ENCODE data around the gene C5orf15. TPM values are rescaled to one million over a fixed set of nuclear protein-coding genes. Genes with fewer than 3 reads are reported as not detected.
"Not testable (repeated sequence)": the region's sequence is repeated elsewhere in the genome, so short reads cannot be mapped to it uniquely, and the experiment has no call there.

Gene C5orf15
- total RNA-seq, 2 donors from 2014 or later: 27.9 to 28.2 TPM

DNA sequence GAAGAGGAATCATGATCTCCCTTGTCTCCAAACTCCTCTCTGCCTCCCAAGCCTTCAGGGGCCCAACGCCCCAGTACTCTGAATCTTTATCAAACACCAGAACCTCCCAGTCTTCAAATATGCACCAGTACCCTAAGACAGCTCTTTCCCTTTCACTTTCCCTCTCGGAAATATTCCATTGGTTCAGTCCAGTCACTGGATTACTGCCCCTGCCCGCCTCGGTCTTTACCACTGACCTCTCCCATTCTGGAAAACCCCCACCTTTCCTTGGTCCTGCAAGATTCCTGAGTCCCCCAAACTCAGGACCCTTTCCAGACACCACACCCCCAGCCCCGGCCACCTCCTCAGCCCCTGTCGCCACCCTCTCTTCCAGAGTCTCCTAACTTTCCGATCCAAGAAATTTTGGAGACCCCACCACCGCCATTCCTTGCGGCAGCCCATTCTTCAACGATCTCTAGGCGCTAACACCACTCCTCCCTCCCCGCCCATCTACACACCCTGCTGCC lies 674 bp downstream of the C5orf15 start:
- DNase-seq (peak; percentile 31), ATAC-seq (peak; percentile 7 to 57)
- intact Hi-C loops (cut with DNase I): no loop called here

DNA sequence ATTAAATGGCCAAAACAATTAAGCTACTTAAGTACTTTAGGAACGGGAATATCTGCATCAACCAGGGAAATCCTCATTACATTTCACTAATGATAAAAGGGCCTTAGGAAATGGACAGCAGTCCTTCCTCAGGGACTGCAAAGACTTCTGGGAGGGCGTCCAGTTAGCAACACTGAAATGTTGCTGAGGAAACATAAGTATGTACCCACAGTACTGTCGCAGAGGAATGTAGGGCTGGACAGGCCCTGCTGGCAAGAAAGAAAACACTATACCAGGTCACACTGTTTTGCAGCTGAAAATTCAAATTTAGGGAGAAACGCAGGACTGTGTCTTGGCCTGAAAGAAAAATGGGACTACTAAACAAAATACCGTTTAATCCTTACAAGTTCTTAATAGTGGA lies 1.3 kb downstream of the C5orf15 start:
- ATAC-seq (no peak), DNase-seq (no peak)
- intact Hi-C loops (cut with DNase I): no loop called here

DNA sequence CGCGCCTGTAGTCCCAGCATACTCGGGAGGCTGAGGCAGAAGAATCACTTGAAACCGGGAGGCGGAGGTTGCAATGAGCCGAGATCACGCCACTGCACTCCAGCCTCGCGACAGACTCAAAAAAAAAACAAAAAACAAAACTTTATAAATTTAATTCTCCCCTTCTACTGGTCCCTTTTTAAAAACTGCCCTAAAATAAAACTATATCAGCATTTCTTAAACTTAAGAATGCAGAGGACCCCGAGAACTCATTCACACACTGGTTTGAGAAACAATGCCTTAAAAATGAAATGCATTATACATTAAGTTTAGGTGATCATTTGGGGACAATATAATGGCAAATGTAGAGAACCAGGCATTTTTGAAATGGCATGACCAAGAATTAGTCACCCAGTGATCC lies 2.3 kb downstream of the C5orf15 start:
- DNase-seq: no peak
- intact Hi-C loops (cut with DNase I): no loop called here
- no peak for ATAC-seq

DNA sequence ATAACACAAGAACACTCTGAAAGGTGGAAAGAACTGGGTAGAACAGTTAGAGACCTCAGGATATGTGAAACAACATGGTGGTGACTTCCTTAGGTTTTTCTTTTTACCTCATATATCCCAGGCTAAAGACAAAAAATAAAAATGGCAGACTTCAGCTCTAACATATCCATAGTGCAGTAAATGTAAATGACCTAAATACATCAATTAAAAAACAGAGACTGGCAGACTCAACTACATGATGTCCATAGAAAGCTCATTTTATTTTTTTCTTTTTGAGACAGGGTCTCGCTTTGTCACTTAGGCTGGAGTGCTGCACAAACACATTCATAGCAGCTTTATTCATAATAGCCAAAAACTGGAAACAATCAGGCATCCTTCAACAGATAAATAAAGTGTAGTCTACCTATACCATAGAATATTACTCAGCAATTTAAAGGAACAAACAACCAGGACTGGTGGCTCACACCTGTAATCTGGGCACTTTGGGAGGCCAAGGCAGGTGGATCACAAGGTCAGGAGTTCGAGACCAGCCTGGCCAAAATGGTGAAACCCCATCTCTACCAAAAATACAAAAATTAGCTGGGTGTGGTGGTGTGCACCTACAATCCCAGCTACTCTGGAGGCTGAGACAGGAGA lies 4.8 kb downstream of the C5orf15 start:
- ATAC-seq (no peak), DNase-seq (no peak)
- intact Hi-C loops (cut with DNase I): no loop called here

DNA sequence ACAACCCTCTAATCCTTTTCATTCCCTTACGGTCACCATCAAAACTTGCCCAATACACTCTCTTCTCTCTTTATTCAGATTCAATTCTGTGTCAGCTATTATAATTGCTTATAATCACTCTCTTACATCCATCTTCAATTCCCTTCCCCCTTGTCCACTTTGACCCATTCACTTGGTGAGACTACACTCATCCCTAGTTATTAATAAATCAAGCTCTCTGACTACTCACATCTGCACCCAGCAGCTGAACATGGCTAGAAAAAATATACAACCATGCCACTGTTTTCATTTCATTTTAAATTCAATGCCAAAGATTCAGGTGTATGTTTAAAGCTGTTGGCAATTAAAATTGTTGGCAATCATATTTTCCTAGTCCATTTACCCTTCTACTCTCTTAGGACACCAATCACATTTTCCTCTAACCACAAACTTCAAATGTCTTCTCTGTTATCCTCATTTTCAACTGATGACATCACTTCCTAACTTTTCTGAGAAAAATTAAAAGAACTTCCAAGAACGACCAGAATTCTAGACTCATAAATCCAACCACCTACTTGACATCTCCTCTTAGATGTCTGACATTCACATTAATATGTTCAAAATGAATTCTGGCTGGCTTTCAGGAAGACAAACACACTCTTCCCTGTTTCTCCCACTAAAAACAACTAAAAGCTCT lies 5.5 kb downstream of the C5orf15 start:
- no peak for ATAC-seq
- no peak for DNase-seq
- intact Hi-C loops (cut with DNase I): no loop called here

DNA sequence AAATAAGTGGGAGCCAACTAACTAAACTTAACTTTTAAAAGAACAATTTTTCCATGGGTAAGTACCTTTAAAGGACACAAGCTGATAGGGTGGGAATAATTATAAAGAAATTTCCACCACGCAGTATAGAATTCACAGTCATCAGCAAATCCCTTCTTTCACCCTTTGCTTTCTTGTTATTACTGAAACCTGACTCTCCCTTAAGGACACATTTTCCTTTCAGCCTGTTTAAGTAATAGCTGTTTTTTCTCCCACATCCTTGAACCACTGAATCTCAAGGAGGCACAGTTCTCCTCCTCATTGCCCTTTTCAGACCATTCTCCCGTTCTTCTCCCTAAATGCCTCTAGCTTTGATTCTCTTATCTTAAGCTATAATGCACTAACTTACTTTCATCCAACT lies 6.3 kb downstream of the C5orf15 start:
- intact Hi-C loops (cut with DNase I): no loop called here

DNA sequence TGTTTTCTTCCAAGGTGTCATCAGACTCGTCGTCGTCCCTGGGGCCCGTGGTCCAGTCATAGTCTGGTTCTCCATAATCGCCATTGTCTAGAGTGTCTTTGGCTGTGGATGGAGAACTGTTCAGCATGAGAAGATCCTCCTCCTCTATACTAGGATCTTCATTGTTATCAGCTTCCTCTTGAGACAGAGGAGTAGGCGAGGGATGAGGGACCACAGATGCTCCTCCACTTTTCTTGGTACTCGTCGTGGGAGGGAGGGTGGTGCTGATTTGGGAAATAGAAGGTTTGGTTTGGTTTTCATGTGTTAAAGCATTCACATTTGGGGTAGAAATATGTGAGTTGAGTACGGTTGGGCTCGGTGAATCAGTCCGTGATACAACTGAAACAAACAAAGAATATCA lies 8.8 kb downstream of the C5orf15 start:
- intact Hi-C loops (cut with DNase I): no loop called here
- ATAC-seq (no peak), DNase-seq (no peak)

More for the DNA sequence above, 6.3 kb downstream of the C5orf15 start:
- ATAC-seq: no peak
- no peak for DNase-seq

DNA sequence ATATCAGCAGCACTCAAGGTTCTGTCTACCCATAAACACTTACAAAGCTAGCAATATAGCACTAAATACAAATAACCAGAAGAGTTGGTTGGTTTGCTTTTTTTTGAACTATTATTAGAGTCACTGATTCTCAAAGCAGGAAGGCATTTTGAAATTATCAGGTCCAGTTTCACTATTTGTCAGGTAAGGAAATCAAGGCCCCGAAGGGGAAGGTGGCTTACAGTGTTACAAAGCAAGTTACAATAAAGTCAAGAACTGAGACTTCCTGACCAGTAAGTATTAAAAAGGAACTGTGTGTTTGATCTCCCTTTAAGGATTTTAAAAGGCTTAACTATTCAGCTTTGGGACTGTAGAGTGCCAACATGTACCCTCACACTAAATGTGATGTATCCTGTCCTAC lies 10.8 kb downstream of the C5orf15 start:
- intact Hi-C loops (cut with DNase I): no loop called here

DNA sequence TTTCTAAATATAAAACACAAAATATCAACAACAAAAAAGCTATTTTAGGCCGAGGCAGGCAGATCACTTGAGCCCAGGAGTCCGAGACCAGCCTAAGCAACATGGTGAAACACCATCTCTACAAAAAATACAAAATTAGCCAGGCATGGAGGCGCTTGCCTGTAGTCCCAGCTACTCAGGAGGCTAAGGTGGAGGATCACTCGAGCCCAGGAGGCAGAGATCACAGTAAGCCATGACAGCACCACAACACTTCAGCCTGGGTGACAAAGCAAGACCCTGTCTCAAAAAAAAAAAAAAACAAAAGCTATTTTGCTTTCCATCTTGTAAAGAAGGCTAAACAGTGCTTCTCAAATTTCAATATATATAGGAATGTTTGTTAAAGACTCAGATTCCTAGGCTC lies 11.3 kb downstream of the C5orf15 start:
- intact Hi-C loops (cut with DNase I): no loop called here
- DNase-seq (no peak), ATAC-seq (no peak)

More for the DNA sequence above, 10.8 kb downstream of the C5orf15 start:
- no peak for ATAC-seq
- no peak for DNase-seq

DNA sequence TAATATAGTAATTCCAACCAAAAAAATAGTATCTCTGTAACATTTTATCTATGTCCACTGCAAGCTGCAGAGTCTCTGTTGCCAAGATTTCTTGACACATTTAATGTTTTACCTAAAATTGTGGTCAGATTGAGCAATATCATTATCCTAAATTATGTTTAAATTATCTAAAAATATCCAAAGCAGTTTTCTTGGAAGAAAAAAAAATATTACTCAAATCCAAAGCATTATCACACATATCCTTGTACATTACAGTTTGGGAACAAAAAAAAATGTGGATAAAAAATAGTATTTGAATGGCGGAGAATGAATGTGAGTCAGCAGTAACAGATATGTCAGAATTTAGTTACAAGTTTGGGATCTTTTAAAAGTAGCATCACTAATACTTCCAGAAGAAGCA lies 12.2 kb downstream of the C5orf15 start:
- ATAC-seq; intact Hi-C loops (cut with DNase I); DNase-seq: not testable (repeated sequence)

DNA sequence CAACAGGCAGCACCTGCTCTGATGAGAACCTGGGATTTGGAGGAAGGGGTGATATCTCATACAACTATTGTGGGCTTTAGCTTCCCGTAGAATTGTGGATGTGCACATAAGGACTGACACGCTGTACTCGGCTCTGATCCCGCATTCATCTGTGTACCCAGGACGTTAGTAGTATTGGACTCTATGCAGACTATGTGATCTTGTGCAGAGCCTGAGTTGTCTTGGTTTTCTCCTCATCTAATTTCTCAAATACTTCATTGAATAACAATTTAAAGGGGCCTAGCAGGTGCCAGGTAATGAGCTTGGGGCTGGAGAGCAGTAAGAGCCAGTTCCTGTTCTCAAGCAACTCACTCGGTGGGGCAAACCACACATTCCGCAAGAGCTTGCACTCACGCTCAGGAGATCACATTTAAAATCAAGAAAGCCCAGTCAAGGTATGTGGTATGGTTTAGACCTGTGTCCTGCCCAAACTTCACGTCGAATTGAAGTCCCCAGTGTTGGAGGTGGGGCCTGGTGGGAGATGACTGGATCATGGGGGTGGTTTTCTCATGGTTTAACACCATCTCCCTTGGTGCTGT lies 14.8 kb downstream of the C5orf15 start:
- ATAC-seq (peak in 1 of 2 donors; percentile 10), DNase-seq (no peak)
- intact Hi-C loops (cut with DNase I): no loop called here

DNA sequence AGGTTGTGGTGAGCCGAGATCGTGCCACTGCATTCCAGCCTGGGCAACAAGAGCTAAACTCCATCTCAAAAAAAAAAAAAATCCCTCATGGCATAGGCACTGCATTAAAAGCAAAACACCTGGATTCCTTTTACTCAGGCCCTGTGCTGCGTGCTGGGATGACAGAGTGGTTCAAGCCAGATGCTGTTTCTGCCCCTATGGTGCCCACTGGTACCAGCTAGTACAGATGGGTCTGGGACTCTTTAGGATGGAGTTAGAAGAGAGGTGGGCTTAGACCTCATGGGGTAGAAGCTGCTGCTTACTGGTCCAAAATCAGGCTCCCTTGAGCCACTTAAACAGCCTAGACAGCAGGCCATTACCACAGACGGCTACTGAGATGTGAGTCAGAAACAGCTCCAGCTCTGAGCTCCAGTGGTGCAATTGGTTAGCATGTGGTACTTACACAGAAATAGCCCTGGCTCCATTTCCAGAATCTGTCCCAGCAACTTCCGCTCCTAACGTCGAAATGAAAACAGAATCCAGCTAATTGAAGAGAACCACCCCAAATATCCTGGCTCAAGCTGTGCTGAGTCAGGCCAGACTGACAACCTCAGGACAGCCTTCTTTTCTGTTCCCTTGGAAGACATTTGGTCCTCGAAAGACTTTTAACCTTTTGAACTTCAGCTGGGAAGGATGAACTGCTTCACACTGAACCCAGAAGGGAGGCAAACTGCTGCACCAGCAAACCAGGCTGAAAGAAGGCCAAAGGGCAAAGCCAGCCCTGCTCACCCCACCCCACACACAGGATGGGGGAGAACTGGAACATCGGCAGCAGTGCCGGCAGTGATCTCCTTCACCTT lies 15.5 kb downstream of the C5orf15 start:
- intact Hi-C loops (cut with DNase I): no loop called here
- ATAC-seq (peak; percentile 88 to 94), DNase-seq (peak; percentile 70)

DNA sequence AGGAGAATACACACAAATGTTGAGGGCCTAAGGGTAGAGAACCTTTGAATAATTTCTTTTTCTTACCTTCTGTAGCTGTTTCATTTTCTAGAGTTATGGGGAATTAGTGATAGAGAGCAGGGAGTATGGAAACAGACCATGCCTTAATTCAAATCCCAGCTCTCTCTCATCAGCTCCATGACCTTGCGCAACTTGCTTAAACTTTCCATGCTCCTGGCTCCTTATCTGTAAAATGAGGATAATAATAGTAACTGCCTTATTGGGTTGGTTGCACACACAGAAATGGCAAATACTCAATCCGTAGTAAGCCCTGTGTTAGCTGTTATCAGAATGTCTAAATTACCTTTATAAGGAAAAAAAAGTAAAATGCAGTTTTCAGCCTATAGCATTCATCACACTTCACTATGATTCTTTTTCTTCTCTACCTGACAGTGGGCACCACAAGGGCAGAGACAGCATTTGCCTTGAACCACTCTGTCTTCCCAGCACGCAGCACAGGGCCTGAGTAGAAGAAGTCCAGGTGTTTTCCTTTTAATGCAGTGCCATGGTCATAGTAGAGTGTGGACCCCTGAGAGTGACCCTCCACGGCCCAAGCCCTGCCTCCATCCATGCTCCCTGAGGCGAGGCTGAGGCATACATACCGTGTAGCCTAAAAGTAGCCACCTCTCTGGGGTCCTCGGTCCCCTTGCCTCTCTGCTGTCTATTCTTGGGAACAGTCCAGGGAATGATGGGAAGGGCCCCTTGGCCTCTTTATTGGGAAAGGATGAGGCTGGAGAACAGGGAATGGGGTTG lies 17.4 kb downstream of the C5orf15 start:
- DNase-seq (no peak), ATAC-seq (peak; percentile 47 to 64)
- intact Hi-C loops (cut with DNase I): no loop called here

DNA sequence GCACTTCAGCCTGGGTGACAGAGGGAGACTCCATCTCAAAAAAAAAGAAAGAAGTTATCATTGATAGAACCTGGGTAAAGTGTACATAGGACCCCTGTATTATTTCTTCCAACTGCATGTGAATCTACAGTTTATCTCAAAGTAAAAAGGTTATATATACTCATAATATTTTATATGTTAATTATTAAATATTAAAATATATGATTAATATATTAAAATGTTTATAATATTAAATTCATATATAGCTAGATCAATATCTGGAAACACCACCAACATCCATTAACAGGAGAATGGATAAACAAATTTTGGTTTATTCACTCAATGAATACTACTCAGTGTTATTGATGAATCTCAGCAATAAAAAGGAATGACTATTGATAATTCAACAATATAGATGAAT lies 19.7 kb downstream of the C5orf15 start:
- intact Hi-C loops (cut with DNase I): loop anchor here in 1 of 2 donors (10.0 kb wide), 3 partner anchors 194 to 834 kb away; no protein-coding TSS in a partner anchor
- DNase-seq: no peak
- ATAC-seq: no peak

DNA sequence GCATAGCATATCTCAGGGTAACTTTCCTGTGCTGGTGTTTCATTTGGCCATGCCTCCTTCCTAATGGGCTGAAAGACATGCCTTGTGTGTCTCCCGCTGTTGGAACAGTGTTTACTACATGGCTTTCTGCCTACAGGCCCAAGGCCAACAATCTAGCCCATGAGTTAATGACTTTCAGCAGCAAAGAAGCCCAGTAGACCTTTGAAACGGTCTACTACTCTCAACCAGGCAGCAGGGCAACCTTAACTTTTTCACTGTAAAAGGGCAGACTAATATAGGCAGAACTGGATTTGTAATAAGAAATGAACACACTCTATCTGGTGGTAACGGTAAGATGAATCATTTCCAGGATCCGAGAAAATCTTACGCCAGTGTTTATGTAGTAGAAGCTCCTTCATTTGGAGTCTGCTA lies 21.0 kb downstream of the C5orf15 start:
- ATAC-seq (peak in 1 of 2 donors; percentile 41), DNase-seq (peak; percentile 47)
- intact Hi-C loops (cut with DNase I): loop anchor here in 1 of 2 donors (10.0 kb wide), 3 partner anchors 193 to 833 kb away; no protein-coding TSS in a partner anchor

DNA sequence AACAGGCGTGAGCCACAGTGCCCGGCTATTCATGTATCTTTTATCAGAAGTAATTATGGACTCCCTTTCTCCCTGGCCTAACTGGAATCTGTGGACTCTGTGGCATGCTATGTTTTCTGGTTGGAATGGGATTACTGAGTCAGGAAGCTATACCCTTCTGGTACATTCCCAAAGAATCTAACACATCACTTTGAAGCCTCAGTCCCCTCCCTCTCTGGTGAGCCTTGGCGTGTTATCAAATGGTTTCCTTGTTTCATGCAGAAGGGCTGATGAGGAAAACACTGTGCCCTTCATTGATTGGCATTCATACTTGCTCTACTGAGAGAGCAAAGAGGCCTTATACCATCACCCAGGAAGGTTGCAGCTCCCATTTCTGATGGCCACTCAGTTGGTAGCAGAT lies 22.9 kb downstream of the C5orf15 start:
- ATAC-seq (no peak), DNase-seq (no peak)
- intact Hi-C loops (cut with DNase I): loop anchor here in 1 of 2 donors (10.0 kb wide), 3 partner anchors 191 to 831 kb away; no protein-coding TSS in a partner anchor

DNA sequence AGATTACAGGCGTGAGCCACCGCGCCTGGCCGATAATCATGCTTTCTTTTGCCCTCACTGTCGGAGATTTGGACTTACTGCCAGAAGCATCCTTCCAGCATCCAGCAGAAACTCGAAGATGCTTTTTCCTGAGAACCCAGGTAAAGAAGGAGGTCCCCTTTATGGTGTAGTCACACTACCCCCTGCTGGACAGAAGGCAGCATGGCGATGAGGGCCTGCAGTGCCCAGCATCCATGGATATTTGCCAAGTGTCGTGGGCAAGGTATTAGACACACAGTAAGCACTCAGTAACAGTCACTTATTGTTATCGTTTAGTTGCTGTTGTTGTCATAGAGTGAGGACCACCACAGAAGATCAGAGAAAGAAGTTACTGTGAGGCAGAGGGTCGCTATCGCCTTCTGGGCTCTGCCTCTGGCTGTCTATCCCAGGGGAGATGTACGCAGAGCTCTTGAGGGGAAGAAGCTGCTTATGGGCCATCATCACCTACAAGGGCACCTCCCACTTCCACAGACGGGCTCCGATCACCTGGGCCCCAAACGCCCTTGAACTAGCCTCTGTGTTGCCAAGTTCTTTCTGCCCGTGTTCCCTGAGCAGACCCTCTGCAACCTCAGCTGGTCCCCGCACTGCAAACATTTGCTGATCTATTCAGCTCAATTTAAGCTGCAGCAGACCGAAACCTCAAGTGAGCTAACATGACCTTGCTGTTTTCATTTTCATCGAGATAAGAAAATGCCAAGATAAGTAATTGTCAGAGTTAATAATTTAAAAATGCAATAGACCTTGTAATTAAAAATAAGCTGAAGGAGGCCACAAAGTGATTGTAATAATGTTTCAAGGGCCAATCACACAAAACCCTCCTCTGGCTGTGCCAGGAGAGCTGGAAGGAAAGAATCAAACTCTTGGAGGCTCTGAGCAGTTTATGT lies 23.9 kb downstream of the C5orf15 start:
- DNase-seq: no peak

More for the DNA sequence above, 23.9 kb downstream of the C5orf15 start:
- intact Hi-C loops (cut with DNase I): loop anchor here in 1 of 2 donors (10.0 kb wide), 3 partner anchors 190 to 830 kb away; no protein-coding TSS in a partner anchor
- peak; percentile 33 to 67 for ATAC-seq
